HG03045 (cell line): ENCODE measurements around the gene FLAD1.

Experiments used
- ATAC-seq: cut with Tn5 transposase; IDR thresholded peaks from one replicate; pipeline ENCODE4 v1.9.1; 2021; ENCODE audit warnings: mild to moderate bottlenecking, moderate library complexity; ENCODE audit not compliant: unreplicated experiment

The FLAD1 gene

GRCh38 chr1:155002464-155003226 lies 19.5 kb downstream of the FLAD1 start, which contains the start of gene ZBTB7B:
Gene ZBTB7B (plus strand): TSS chr1:155002802. CDS start chr1:155014661, 11,859 bp downstream.
- ATAC-seq = no peak

- ATAC-seq = no peak
Observed at GRCh38 chr1:155003227-155003765, 20.2 kb downstream of the FLAD1 start.

DNA sequence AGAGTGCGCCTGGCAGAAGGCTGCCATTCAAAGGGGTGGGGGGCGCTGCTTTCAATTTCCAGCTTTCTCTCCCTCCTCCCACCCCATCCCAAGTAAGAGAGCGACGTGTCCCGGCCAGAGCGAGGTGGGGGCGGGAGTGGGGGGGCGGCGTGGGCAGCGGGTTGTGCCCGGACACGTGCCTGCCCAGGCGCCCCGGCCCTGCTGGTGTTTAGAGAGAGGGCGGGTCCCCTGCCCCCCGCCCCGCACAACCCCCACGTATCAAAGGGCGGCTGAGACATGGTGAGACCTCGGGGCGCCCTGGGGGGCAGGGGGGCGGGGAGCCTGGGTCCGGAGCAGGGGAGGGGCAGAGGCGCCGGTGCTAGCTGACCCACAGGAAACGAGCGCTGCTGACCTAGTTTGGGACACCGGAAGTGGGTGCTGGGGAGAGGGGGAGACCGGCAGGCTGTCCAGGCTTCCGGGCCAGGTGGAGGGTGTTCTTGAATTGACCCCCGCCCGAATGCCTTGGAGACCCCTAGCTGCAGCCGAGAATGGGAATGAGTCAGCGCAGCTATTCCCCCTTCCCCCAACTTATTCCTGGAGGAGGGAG lies 20.7 kb downstream of the FLAD1 start:
- no peak for ATAC-seq

DNA sequence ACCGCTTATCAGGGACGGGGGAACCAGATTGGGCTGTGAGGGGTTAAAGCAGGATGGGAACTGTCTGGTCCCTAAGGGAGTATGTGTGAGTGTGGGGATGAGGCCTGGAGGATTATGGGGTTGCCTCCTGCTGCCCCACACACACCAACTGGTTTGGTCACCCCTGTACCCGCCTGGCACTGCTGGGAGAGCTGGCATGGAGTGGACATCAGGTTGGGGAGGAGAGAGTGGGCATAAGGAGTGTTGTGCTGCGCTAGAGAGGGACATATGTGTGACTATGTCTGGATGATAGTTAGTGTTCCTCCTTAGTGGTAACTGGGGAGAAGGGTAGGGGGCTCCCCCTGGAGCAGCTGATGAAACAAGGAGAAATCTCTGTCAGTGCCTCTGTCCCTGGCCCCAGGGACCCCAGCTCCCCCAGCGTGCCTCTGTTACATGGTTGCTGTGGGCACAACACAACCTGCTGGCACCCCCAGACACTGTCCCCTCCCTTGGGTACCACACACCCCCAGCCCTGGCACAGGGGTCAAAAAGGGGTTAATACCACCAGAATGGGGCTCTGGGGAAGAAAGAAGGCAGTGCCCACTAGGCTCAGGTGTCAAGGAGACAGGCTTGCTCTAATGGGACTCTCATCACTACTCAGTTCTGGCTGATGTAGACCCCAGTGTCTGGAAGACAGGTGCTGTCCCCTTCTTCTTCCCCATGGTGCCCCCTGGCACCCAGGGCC lies 21.4 kb downstream of the FLAD1 start:
- ATAC-seq = no peak

- no peak for ATAC-seq
Observed at GRCh38 chr1:155005076-155006011, 22.2 kb downstream of the FLAD1 start.

- ATAC-seq = no peak
Observed at GRCh38 chr1:155006601-155007101, 23.5 kb downstream of the FLAD1 start.

DNA sequence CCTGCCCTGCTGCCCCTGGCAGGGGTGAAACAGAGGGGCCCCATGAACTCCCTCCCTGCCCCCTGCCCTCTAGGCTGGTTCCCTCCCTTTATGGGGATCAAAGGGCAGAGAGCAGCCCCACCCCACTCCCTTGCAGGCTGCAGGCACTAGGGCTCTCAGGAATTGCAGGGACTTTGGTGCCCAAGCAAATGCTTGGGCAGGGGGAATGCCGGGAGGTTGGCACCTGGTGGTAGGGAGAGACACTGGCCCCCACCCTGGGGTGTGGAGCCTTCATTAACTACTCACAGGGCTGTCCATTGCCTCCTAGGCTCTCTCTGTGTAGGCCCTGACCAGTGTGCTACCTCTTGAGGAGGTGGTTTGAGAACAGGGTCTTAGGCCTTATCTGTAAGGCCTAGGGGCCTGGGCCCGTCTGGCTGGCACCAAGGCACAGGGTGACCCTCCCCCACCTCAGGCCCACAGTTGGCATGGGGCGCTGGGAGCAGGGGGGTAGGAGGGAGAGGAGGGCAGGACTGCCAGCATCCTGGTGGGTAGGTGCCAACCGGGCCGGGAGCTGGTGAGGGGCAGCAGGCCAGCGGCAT lies 24.2 kb downstream of the FLAD1 start:
- no peak for ATAC-seq

DNA sequence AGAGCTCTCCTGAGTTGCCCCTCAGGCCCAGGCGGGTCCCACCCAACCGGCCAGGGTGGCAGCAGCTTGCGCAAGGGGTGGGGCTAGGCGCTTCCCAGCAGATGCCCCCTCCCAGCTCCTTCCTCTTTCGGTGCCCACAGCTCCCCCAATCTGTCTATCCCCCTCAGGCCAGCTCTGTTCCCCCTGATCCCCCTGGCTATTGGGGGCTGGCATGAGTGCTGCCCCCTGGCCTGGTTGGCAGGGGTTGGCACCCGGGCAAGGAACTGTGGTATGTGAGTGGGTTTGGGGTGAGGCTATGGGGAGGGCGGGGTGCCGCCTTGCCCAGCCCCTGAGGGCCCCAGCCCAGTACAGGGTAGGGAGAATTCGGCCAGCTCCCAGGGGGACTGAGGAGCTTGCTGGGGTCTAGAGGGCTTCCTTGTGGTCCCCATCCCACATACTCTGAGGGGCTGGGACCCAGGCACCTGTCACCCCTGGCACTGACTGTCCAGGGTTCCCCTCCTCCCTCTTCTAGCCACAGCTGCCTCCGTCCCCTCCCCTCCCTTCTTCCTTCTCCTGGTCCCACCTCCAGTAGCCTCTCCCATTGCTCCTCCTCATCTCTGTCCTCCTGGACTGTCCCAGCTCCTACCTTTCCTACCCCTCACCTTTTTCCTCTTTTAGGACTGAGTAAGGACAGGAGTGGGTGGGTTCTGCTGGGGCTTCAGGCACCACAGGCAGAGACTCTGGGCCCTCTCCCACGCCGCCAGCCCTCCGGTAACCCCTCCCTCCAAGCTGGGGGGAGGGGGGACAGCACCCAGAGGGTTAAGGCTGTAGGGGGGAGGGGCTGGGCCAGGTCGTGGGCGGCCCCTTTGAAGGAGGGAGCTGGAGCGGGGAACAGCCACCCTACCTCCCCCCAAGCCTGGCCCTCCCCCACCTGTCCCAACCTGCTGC lies 25.1 kb downstream of the FLAD1 start:
- no peak for ATAC-seq

GRCh38 chr1:155009221-155009711 lies 26.1 kb downstream of the FLAD1 start:
- no peak for ATAC-seq

DNA sequence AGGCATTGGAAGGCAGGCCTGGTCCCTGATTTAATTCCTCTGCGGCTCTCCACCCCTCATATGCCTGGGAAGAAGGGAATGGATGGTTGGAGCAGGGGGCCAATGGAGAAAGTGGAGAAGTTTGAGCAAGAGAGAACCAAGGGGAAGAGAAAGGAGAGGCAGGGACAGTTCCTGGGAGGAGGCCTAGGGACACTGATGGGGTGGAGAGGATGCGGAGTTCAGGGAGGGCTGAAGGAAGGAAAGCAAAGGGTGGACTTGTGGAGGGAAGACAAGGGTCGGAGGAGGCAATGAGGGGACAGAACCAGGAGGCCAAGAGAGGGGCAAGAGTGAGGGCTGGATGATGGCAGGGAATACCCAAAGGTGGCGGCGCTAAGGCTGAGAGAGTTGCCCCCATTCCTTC lies 26.6 kb downstream of the FLAD1 start:
- no peak for ATAC-seq

- no peak for ATAC-seq
Observed at GRCh38 chr1:155010211-155010918, 27.2 kb downstream of the FLAD1 start.

- no peak for ATAC-seq
Observed at GRCh38 chr1:155011004-155011416, 27.9 kb downstream of the FLAD1 start.

DNA sequence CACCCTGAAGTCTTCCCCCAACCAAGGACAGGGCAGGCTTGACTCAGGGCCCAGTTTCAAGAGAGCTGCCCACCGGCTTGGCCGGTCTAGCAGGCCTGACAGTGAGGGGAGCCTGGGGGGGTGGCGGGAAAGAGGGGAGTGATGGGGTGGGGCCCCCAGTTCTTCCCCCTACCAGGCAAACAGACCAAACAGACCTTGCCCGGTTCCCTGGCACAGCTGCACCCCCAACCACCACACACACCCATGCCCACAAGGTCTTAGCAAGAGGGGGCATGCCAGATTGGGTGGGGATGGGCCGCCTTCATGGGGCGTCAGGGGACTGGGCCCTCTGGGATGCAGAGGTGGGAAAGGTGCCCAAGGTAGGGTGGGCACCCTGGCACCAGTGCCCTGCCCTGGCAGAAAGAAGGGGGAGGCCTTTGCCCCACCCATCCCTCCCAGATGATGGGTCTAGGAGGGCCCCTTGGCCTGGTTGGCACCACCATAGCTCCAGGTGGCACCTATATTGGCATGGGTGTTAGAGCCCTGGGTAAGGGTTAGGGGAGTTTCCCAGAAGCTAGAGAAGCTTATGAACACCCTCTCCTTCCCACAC lies 28.4 kb downstream of the FLAD1 start:
- no peak for ATAC-seq

DNA sequence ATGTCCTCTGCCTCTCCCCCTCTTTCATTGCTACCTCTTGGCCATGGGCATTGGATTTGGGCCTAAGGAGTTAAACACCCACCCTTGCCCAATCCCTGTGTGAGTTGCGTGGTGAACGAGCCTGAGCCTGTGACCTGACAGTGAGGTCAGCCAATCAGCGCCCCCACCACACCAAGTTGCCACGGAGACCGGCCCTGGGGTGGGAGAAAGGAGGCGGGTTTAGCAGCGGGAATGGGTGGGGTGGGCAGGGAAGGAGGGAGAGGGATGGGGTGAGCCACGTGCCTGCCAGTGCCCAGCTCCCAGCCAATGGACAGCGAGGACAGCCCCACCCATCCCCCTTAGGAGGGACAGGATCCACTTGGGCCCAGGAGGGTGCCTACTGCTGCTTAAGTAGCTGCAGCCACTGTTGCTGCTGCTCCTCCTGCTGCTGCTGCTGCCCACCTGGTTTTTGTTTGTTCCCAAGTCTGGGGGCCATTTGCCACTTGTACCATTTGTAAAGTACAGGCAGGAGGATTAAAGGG lies 28.9 kb downstream of the FLAD1 start:
- no peak for ATAC-seq

- no peak for ATAC-seq
Observed at GRCh38 chr1:155012776-155013602, 29.8 kb downstream of the FLAD1 start.

DNA sequence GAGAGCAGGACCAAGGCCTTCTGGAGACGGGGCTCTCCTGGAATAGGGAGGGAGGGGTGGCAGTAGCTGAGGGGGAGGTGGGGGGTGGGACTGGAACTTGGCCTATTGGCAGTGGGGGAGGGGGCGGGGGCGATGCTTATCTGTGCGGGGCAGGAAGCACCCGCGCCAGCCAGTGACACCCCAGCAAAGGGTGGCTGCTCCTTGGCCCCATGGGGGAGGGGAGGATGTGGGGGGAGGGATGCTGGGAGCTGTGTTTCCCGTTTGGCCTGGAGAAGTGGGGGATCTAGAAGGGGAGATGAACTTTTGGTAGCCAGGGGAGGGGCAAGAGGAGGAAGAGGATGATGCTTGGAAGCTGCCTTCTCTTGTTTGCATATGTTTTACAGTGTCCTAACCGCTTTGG lies 30.5 kb downstream of the FLAD1 start:
- no peak for ATAC-seq
